CD14-positive monocyte (primary cell): Measurements from ENCODE around the gene CEP120. TPM values are rescaled to one million over a fixed set of nuclear protein-coding genes. Genes with fewer than 3 reads are reported as not detected.

Experiments used
- DNase-seq, 3 donors: peaks; one replicate each; pipeline ENCODE4 v3.0.0-alpha.2; 2011 to 2022
- H2AFZ ChIP-seq: 2 replicates; pipeline ENCODE4 v1.6.0; 2012; ENCODE audit warnings: mild to moderate bottlenecking, low read depth, low read length, inconsistent platforms; ENCODE audit not compliant: insufficient read depth, poor library complexity, severe bottlenecking
- H3K27ac ChIP-seq, 2 donors: 1 replicate in 1 of 2; 2 replicates in 1 of 2; pipeline ENCODE4 v1.5.1; 2012 to 2013; ENCODE audit warnings: low read length in 2 of 2, control low read depth in 1 of 2, inconsistent platforms in 1 of 2, low read depth in 1 of 2, mild to moderate bottlenecking in 1 of 2
- H3K27me3 ChIP-seq, 2 donors: one replicate each; pipeline versions ENCODE4 v1.6.0 to v1.6.1; 2011 to 2013; ENCODE audit warnings: low read length in 2 of 2; ENCODE audit not compliant: control insufficient read depth in 2 of 2, insufficient read depth in 2 of 2
- H3K36me3 ChIP-seq, 2 donors: replicated peaks in 1 of 2; 1 replicate in 1 of 2; 2 replicates in 1 of 2; pipeline versions ENCODE4 v1.5.1 to v1.6.1; 2012 to 2013; ENCODE audit warnings: low read length in 2 of 2, control low read depth in 1 of 2, inconsistent platforms in 1 of 2, mild to moderate bottlenecking in 1 of 2; ENCODE audit not compliant: insufficient read depth in 2 of 2, control insufficient read depth in 1 of 2
- H3K4me1 ChIP-seq, 2 donors: 1 replicate in 1 of 2; 2 replicates in 1 of 2; pipeline versions ENCODE4 v1.5.1 to v1.6.1; 2012 to 2013; ENCODE audit warnings: low read length in 2 of 2, control low read depth in 1 of 2, inconsistent platforms in 1 of 2, mild to moderate bottlenecking in 1 of 2, moderate library complexity in 1 of 2; ENCODE audit not compliant: insufficient read depth in 2 of 2, control insufficient read depth in 1 of 2
- H3K4me2 ChIP-seq: replicated peaks from 2 replicates; pipeline ENCODE3; 2012; ENCODE audit warnings: low read length, moderate library complexity, mild to moderate bottlenecking; ENCODE audit not compliant: poor library complexity, severe bottlenecking; ENCODE audit errors: extremely low read depth
- H3K4me3 ChIP-seq, 3 experiments: fragments of 200-600 bp in 1 of 3; sonication (generic) in 1 of 3; replicated peaks in 1 of 3; 1 replicate in 2 of 3; 2 replicates in 1 of 3; pipeline ENCODE4 v1.5.1; 2011 to 2013; ENCODE audit warnings: low read length in 3 of 3, mild to moderate bottlenecking in 3 of 3, control low read depth in 2 of 3, low read depth in 2 of 3, inconsistent platforms in 1 of 3, moderate library complexity in 1 of 3
- H3K79me2 ChIP-seq: 2 replicates; pipeline ENCODE4 v1.6.0; 2012; ENCODE audit warnings: mild to moderate bottlenecking, control low read depth, inconsistent platforms, low read length, moderate library complexity; ENCODE audit not compliant: insufficient read depth
- H3K9ac ChIP-seq: 2 replicates; pipeline ENCODE4 v1.6.0; 2017; ENCODE audit warnings: low read length, mild to moderate bottlenecking; ENCODE audit not compliant: insufficient read depth, poor library complexity, severe bottlenecking
- H3K9me3 ChIP-seq, 2 donors: replicated peaks in 1 of 2; 1 replicate in 1 of 2; 2 replicates in 1 of 2; pipeline versions ENCODE4 v1.5.1 to v1.6.1; 2012 to 2013; ENCODE audit warnings: low read length in 2 of 2, control low read depth in 1 of 2; ENCODE audit not compliant: control insufficient read depth in 1 of 2, insufficient read depth in 1 of 2
- H4K20me1 ChIP-seq: 2 replicates; pipeline ENCODE4 v1.6.0; 2012; ENCODE audit warnings: mild to moderate bottlenecking, low read length, control low read depth, moderate library complexity; ENCODE audit not compliant: insufficient read depth
- H3K27ac Mint-ChIP-seq, 7 donors: one replicate each; pipeline ENCODE4 v1.8.0; 2020; ENCODE audit warnings: mild to moderate bottlenecking in 7 of 7, mixed read lengths in 7 of 7, moderate library complexity in 6 of 7, inconsistent platforms in 2 of 7
- H3K27me3 Mint-ChIP-seq, 3 donors: one replicate each; pipeline ENCODE4 v1.8.0; 2021 to 2022; ENCODE audit warnings: low read depth in 3 of 3, mild to moderate bottlenecking in 3 of 3, mixed read lengths in 3 of 3, moderate library complexity in 3 of 3, inconsistent platforms in 1 of 3
- H3K36me3 Mint-ChIP-seq, 2 donors: one replicate each; pipeline ENCODE4 v1.8.0; 2020; ENCODE audit warnings: mixed read lengths in 2 of 2, inconsistent platforms in 1 of 2, mild to moderate bottlenecking in 1 of 2
- H3K4me1 Mint-ChIP-seq: one replicate; pipeline ENCODE4 v1.8.0; 2020; ENCODE audit warnings: mild to moderate bottlenecking, mixed read lengths
- H3K4me3 Mint-ChIP-seq, 2 donors: one replicate each; pipeline ENCODE4 v1.8.0; 2020; ENCODE audit warnings: mild to moderate bottlenecking in 2 of 2, mixed read lengths in 2 of 2, moderate library complexity in 1 of 2
- H3K9me3 Mint-ChIP-seq, 7 donors: one replicate each; pipeline ENCODE4 v1.8.0; 2020 to 2022; ENCODE audit warnings: mixed read lengths in 7 of 7, mild to moderate bottlenecking in 6 of 7, moderate library complexity in 6 of 7, inconsistent platforms in 2 of 7
- CTCF ChIP-seq: fragments of 200-600 bp; IDR thresholded peaks from one replicate; pipeline ENCODE4 v1.8.0; 2022; ENCODE audit warnings: antibody characterized with exemption, mild to moderate bottlenecking
- WGBS: methylation state at CpG from one replicate; pipeline ENCODE4 v1.1.5; 2013; ENCODE audit warnings: missing lambda C conversion rate; ENCODE audit not compliant: insufficient coverage; 5-methylcytosine and 5-hydroxymethylcytosine counted together
- intact Hi-C, 2 donors: fragments of 100-400 bp; cut with micrococcal nuclease; formaldehyde crosslinking; loops; one replicate each; pipeline versions ENCODE4 v1.15.0 to v1.15.1; 2023
- polyA plus RNA-seq, 3 donors: library from polyadenylated mRNA; depleted of rRNA in 1 of 3; unstranded in 2 of 3; stranded (reverse) in 1 of 3; fragments of 300-500 nt in 2 of 3; fragments of >200 nt in 1 of 3; fragmentation: Illumina TruSeq in 2 of 3; gene quantifications; 1 replicate in 2 of 3; 2 replicates in 1 of 3; pipeline ENCODE4 v1.2.3, GENCODE V29; 2012 to 2021

The CEP120 gene
- polyA plus RNA-seq, 3 donors, result 6.4 to 7.2 (median 6.6) TPM

GRCh38 chr5:123441408-123441807 is 18.2 kb upstream of the CEP120 start:
- no peaks in the 10 kb centered on the region for H3K9me3 ChIP-seq

GRCh38 chr5:123440456-123441181 is 17.4 kb upstream of the CEP120 start:
- intact Hi-C loops, result no loop called here

More at GRCh38 chr5:123441408-123441807, 18.2 kb upstream of the CEP120 start:
- H3K27ac ChIP-seq, result no peak overlapping the region
- intact Hi-C loops, result no loop called here
- Mint-ChIP-seq H3K36me3 (no peaks in the 10 kb centered on the region), H3K4me3 (no peak overlapping the region), H3K9me3 (peaks cover 0 to 3% (median 2%) of the 10 kb centered on the region in 7 donors), H3K27me3 (peaks cover 0 to 2% (median 0%) of the 10 kb centered on the region in 3 donors), H3K4me1 (peaks cover 9% of the 10 kb centered on the region), H3K27ac (no peak overlapping the region)
- no peaks in the 10 kb centered on the region for H3K36me3 ChIP-seq
- no peak overlapping the region for H3K4me3 ChIP-seq
- no peak for DNase-seq
- peaks cover 11 to 12% of the 10 kb centered on the region in 2 donors for H3K4me1 ChIP-seq
- no peaks in the 10 kb centered on the region for H3K27me3 ChIP-seq
- no peak for TF ChIP-seq CTCF
- no peaks in the 10 kb centered on the region for H4K20me1 ChIP-seq
- H3K79me2 ChIP-seq, result no peaks in the 10 kb centered on the region
- H3K4me2 ChIP-seq, result no peak overlapping the region
- WGBS, result no CpG with 5 or more reads among the region's 1 CpG
- no peak overlapping the region for H3K9ac ChIP-seq
- no peak overlapping the region for H2AFZ ChIP-seq

More at GRCh38 chr5:123440456-123441181, 17.4 kb upstream of the CEP120 start:
- no peaks in the 10 kb centered on the region for H3K36me3 ChIP-seq
- no peak overlapping the region for H3K4me2 ChIP-seq
- H3K79me2 ChIP-seq, result no peaks in the 10 kb centered on the region
- H3K9me3 Mint-ChIP-seq, result peaks cover 0 to 3% (median 0%) of the 10 kb centered on the region in 7 donors
- WGBS, result no CpG with 5 or more reads among the region's 1 CpG
- no peak for TF ChIP-seq CTCF
- H3K36me3 Mint-ChIP-seq, result no peaks in the 10 kb centered on the region
- H3K9ac ChIP-seq, result no peak overlapping the region
- DNase-seq, result no peak
- no peak overlapping the region for H2AFZ ChIP-seq
- no peaks in the 10 kb centered on the region for H3K27me3 ChIP-seq
- H3K4me3 ChIP-seq, result no peak overlapping the region
- H3K4me1 Mint-ChIP-seq, result peaks cover 9% of the 10 kb centered on the region
- no peaks in the 10 kb centered on the region for H3K9me3 ChIP-seq
- H3K27ac Mint-ChIP-seq, result no peak overlapping the region
- H4K20me1 ChIP-seq, result no peaks in the 10 kb centered on the region
- H3K27me3 Mint-ChIP-seq, result peaks cover 0 to 2% (median 0%) of the 10 kb centered on the region in 3 donors
- peaks cover 11 to 12% of the 10 kb centered on the region in 2 donors for H3K4me1 ChIP-seq
- H3K4me3 Mint-ChIP-seq, result no peak overlapping the region
- H3K27ac ChIP-seq, result no peak overlapping the region
